Ishikawa (cell line): Measurements from ENCODE around the gene SRSF3.

Experiments
- CEBPB ChIP-seq: IDR thresholded peaks from 2 replicates; pipeline ENCODE4 v1.6.1; 2012
- CREB1 ChIP-seq: IDR thresholded peaks from 2 replicates; pipeline ENCODE4 v1.6.1; 2012; ENCODE audit warnings: low read depth
- EGR1 ChIP-seq: IDR thresholded peaks from 2 replicates; pipeline ENCODE4 v1.6.1; 2012
- EP300 ChIP-seq: IDR thresholded peaks from 2 replicates; pipeline ENCODE4 v1.6.1; 2012; ENCODE audit warnings: borderline replicate concordance
- FOXM1 ChIP-seq: IDR thresholded peaks from 2 replicates; pipeline ENCODE4 v1.6.1; 2012; ENCODE audit warnings: low read depth, borderline replicate concordance
- MAX ChIP-seq: IDR thresholded peaks from 2 replicates; pipeline ENCODE4 v1.6.1; 2012
- NFIC ChIP-seq: IDR thresholded peaks from 2 replicates; pipeline ENCODE4 v1.6.1; 2012
- RAD21 ChIP-seq: IDR thresholded peaks from 2 replicates; pipeline ENCODE4 v1.6.1; 2012; ENCODE audit warnings: low read depth
- REST ChIP-seq: IDR thresholded peaks from 2 replicates; pipeline ENCODE4 v1.6.1; 2012; ENCODE audit warnings: low read depth, mild to moderate bottlenecking
- TAF1 ChIP-seq: IDR thresholded peaks from 2 replicates; pipeline ENCODE4 v1.6.1; 2012; ENCODE audit warnings: low read depth, mild to moderate bottlenecking
- TCF12 ChIP-seq: IDR thresholded peaks from 2 replicates; pipeline ENCODE4 v1.6.1; 2012; ENCODE audit warnings: low read depth
- TEAD4 ChIP-seq: IDR thresholded peaks from 2 replicates; pipeline ENCODE4 v1.6.1; 2012
- USF1 ChIP-seq: IDR thresholded peaks from 2 replicates; pipeline ENCODE4 v1.6.1; 2012
- YY1 ChIP-seq: IDR thresholded peaks from 2 replicates; pipeline ENCODE4 v1.6.1; 2012; ENCODE audit warnings: low read depth
- ZBTB7A ChIP-seq: IDR thresholded peaks from 2 replicates; pipeline ENCODE4 v1.6.1; 2012; ENCODE audit warnings: low read depth

The SRSF3 gene

GRCh38 chr6:36594029-36594815 lies at the start of gene SRSF3:
SRSF3 (plus strand) TSS chr6:36594362; CDS start chr6:36596763, 2,401 bp downstream.
- peak; percentile 32; the same call in 1 of the 2 replicates for TF ChIP-seq EGR1
- peak; percentile 61 for TF ChIP-seq CREB1
- TF ChIP-seq CEBPB: no peak
- TF ChIP-seq TCF12: peak; percentile 65; the same call in 1 of the 2 replicates
- no peak for TF ChIP-seq REST
- TF ChIP-seq RAD21: no peak
- TF ChIP-seq TEAD4: peak; percentile 80
- peak; percentile 89 for TF ChIP-seq USF1
- TF ChIP-seq EP300: peak; percentile 34; the same call in 1 of the 2 replicates
- TF ChIP-seq YY1: peak; percentile 96
- TF ChIP-seq NFIC: no peak
- peak; percentile 93 for TF ChIP-seq TAF1
- TF ChIP-seq MAX: peak; percentile 89
- 0 out of 2 replicates have a peak, but pooled peaks have one; percentile 57 for TF ChIP-seq FOXM1
- TF ChIP-seq ZBTB7A: no peak

- TF ChIP-seq MAX (no peak), FOXM1 (no peak), EGR1 (no peak), YY1 (no peak), RAD21 (no peak), TAF1 (no peak), NFIC (no peak), EP300 (no peak), TCF12 (no peak), REST (no peak), ZBTB7A (no peak), TEAD4 (no peak), CREB1 (no peak), USF1 (no peak), CEBPB (no peak)
Observed at GRCh38 chr6:36545767-36546307, 48.3 kb upstream of the SRSF3 start.

- TF ChIP-seq CEBPB (no peak), NFIC (no peak), TEAD4 (no peak), USF1 (no peak), TCF12 (no peak), YY1 (no peak), FOXM1 (no peak), REST (no peak), ZBTB7A (no peak), TAF1 (no peak), CREB1 (no peak), EGR1 (no peak), EP300 (no peak), RAD21 (no peak), MAX (no peak)
Observed at GRCh38 chr6:36546308-36546919, 47.7 kb upstream of the SRSF3 start.
